Stimulated activated CD4-positive, alpha-beta T cell treated with anti-CD3 and anti-CD28 coated beads, Interleukin-15, amount 100 ng/mL, for 24 hours (primary cell): Measurements from ENCODE around the gene NEDD4L.

Experiments used
- DNase-seq: peaks from one replicate; pipeline ENCODE4 v3.0.0-alpha.2; 2020

The NEDD4L gene

GRCh38 chr18:58391231-58391825 is 347.3 kb downstream of the NEDD4L start:
- DNase-seq: no peak

GRCh38 chr18:58391932-58392323 is 347.9 kb downstream of the NEDD4L start:
- no peak for DNase-seq

- no peak for DNase-seq
Observed at GRCh38 chr18:58392324-58393000, 348.4 kb downstream of the NEDD4L start.

- DNase-seq: no peak
Observed at GRCh38 chr18:58393295-58393694, 349.3 kb downstream of the NEDD4L start.

- DNase-seq: no peak
Observed at GRCh38 chr18:58394046-58394445, 350.0 kb downstream of the NEDD4L start.

- DNase-seq: no peak
Observed at GRCh38 chr18:58394602-58395425, 350.8 kb downstream of the NEDD4L start.

- DNase-seq: no peak
Observed at GRCh38 chr18:58396144-58396543, 352.1 kb downstream of the NEDD4L start.

- no peak for DNase-seq
Observed at GRCh38 chr18:58396966-58397365, 352.9 kb downstream of the NEDD4L start.

GRCh38 chr18:58397385-58398132 is 353.5 kb downstream of the NEDD4L start:
- DNase-seq: no peak

- DNase-seq: no peak
Observed at GRCh38 chr18:58398648-58399398, 354.8 kb downstream of the NEDD4L start.

GRCh38 chr18:58400331-58400870 is 356.4 kb downstream of the NEDD4L start:
- peak; percentile 50 for DNase-seq

GRCh38 chr18:58401191-58401590 is 357.2 kb downstream of the NEDD4L start:
- no peak for DNase-seq

GRCh38 chr18:58402247-58402646 is 358.2 kb downstream of the NEDD4L start:
- DNase-seq: no peak

- no peak for DNase-seq
Observed at GRCh38 chr18:58402951-58403702, 359.1 kb downstream of the NEDD4L start.

- no peak for DNase-seq
Observed at GRCh38 chr18:58403799-58404455, 359.9 kb downstream of the NEDD4L start.

GRCh38 chr18:58405107-58405898 is 361.3 kb downstream of the NEDD4L start:
- DNase-seq: no peak

GRCh38 chr18:58407263-58407648 is 363.2 kb downstream of the NEDD4L start:
- no peak for DNase-seq

GRCh38 chr18:58407649-58408407 is 363.8 kb downstream of the NEDD4L start:
- DNase-seq: no peak

GRCh38 chr18:58408665-58409064 is 364.6 kb downstream of the NEDD4L start:
- no peak for DNase-seq
